Spleen (tissue), 13 donors: ENCODE measurements around the gene ZNF836. TPM values are rescaled to one million over a fixed set of nuclear protein-coding genes. Genes with fewer than 3 reads are reported as not detected.

Source experiments
- DNase-seq: peaks from one replicate; pipeline ENCODE4 v3.0.0-alpha.2; 2020
- H3K27ac ChIP-seq, 8 donors: fragments of 200-600 bp; sonication (generic) in 7 of 8; 1 replicate in 4 of 8; 2 replicates in 4 of 8; pipeline versions ENCODE4 v1.5.0 to v1.8.0; 2016 to 2021; ENCODE audit warnings: inconsistent platforms in 4 of 8, mild to moderate bottlenecking in 4 of 8, moderate library complexity in 1 of 8
- H3K27me3 ChIP-seq, 7 donors: fragments of 200-600 bp; sonication (generic) in 6 of 7; replicated peaks in 1 of 7; 1 replicate in 4 of 7; 2 replicates in 3 of 7; pipeline versions ENCODE4 v1.5.0 to v1.8.0; 2016 to 2021; ENCODE audit warnings: inconsistent platforms in 3 of 7, mild to moderate bottlenecking in 1 of 7
- H3K36me3 ChIP-seq, 6 donors: fragments of 200-600 bp; sonication (generic) in 5 of 6; 1 replicate in 4 of 6; 2 replicates in 2 of 6; pipeline versions ENCODE4 v1.5.0 to v1.8.0; 2016 to 2021; ENCODE audit warnings: inconsistent platforms in 2 of 6
- H3K4me1 ChIP-seq, 6 donors: fragments of 200-600 bp; sonication (generic) in 5 of 6; 1 replicate in 3 of 6; 2 replicates in 3 of 6; pipeline versions ENCODE4 v1.5.0 to v1.8.0; 2016 to 2021; ENCODE audit warnings: inconsistent platforms in 3 of 6
- H3K4me3 ChIP-seq, 8 donors: fragments of 200-600 bp; sonication (generic) in 7 of 8; 1 replicate in 4 of 8; 2 replicates in 4 of 8; pipeline versions ENCODE4 v1.5.0 to v1.8.0; 2016 to 2021; ENCODE audit warnings: inconsistent platforms in 4 of 8, mild to moderate bottlenecking in 4 of 8, moderate library complexity in 2 of 8
- H3K9me3 ChIP-seq, 8 donors: fragments of 200-600 bp; sonication (generic) in 7 of 8; 1 replicate in 4 of 8; 2 replicates in 4 of 8; pipeline versions ENCODE4 v1.5.0 to v1.8.0; 2016 to 2021; ENCODE audit warnings: inconsistent platforms in 4 of 8
- CTCF ChIP-seq, 11 experiments: fragments of 200-600 bp in 7 of 11; fragments of 450-650 bp in 4 of 11; sonication (generic) in 4 of 11; IDR thresholded peaks in 8 of 11; conservative IDR thresholded peaks in 3 of 11; 1 replicate in 7 of 11; 2 replicates in 4 of 11; pipeline versions ENCODE4 v1.4.0 to v1.8.0; 2016 to 2021; ENCODE audit warnings: antibody characterized with exemption in 11 of 11, inconsistent platforms in 4 of 11, mild to moderate bottlenecking in 1 of 11
- POLR2A ChIP-seq, 3 donors: fragments of 450-650 bp; IDR thresholded peaks; one replicate each; pipeline ENCODE4 v1.5.1; 2017; ENCODE audit warnings: antibody characterized with exemption in 3 of 3, mild to moderate bottlenecking in 1 of 3
- POLR2AphosphoS5 ChIP-seq, 3 donors: sonication (generic); formaldehyde crosslinking; IDR thresholded peaks; one replicate each; pipeline ENCODE4 v1.5.1; 2017; ENCODE audit warnings: antibody characterized with exemption in 3 of 3
- WGBS, 5 donors: extraction: QIAGEN DNeasy Blood & Tissue Kit in 3 of 5; methylation state at CpG; one replicate each; pipeline versions ENCODE4 v1.1.5 to v1.1.7; 2013 to 2018; 5-methylcytosine and 5-hydroxymethylcytosine counted together
- intact Hi-C: fragments of 100-400 bp; cut with DNase I; formaldehyde crosslinking; loops from one replicate; pipeline ENCODE4 v1.15.0; 2023; ENCODE audit warnings: low total_unique reads
- long read RNA-seq, 2 donors: transcript quantifications; one replicate each; lab custom pipeline, GENCODE V29; 2026
- polyA plus RNA-seq, 3 donors: library from polyadenylated mRNA; stranded (reverse); fragments of 200-250 nt; gene quantifications; one replicate each; pipeline ENCODE4 v1.2.1, GENCODE V29; 2013
- total RNA-seq, 7 donors: library from RNA; depleted of rRNA in 3 of 7; stranded (reverse); fragments of >200 nt in 3 of 7; fragmentation: NEBNext Ultra II Directional in 4 of 7; extraction: Animal tissue kit (Norgen Biotek cat#: 25700) in 4 of 7; gene quantifications; one replicate each; pipeline versions ENCODE4 v1.1.0 to v1.2.1, GENCODE V29; 2016 to 2021
- donor health status: healthy with polysubstance abuse.
- donor health status: DM: no; HTN: no; CAD: no; lungs with moderate emphysema.
- donor health status: DM: no; HTN: no; CAD: no.
- donor health status: Bipolar disorder and iron deficiency.
- donor health status: healthy.
- donor health status: DM: no; HTN: no; CAD: no.
- donor health status: DM: yes; HTN: yes; CAD: no.

Gene ZNF836
- total RNA-seq (10 to 100 TPM; 16.7 to 26.8 (median 21.0) TPM), polyA plus RNA-seq (1 to 10 TPM; 4.9 to 7.6 (median 7.3) TPM)
- long read RNA-seq, donor 1, result 0 reads
- long read RNA-seq, donor 2, partial matches to known transcripts, result 0 of 1 reads
- long read RNA-seq, donor 2, other reads (novel, unspliced or antisense), result 0 of 1 reads

GRCh38 chr19:52171321-52172169, at the start of gene ZNF836:
TSS of gene ZNF836 (minus strand) at chr19:52171621. CDS start at chr19:52168072, 3,549 bp downstream.
- H3K4me3 ChIP-seq, result peak within 1 kb of the TSS; percentile 56 to 89 (median 78)
- H3K27ac ChIP-seq, result peak within 1 kb of the TSS; percentile 85 to 94 (median 91)
- peaks cover 0 to 31% (median 23%) of the 10 kb centered on the region in 6 donors for H3K36me3 ChIP-seq
- peaks cover 0 to 30% (median 25%) of the 10 kb centered on the region in 6 donors for H3K4me1 ChIP-seq
- no peaks in the 10 kb centered on the region for H3K27me3 ChIP-seq
- TF ChIP-seq POLR2A (IDR thresholded peaks at IDR 0.05) (no peak), CTCF (IDR thresholded peaks at IDR 0.05 in 8 of 11, conservative IDR thresholded peaks at IDR 0.05 in 3 of 11) (peak in 1 of 11 experiments; percentile 13), POLR2AphosphoS5 (IDR thresholded peaks at IDR 0.05) (peak; percentile 76 to 80 (median 78))
- peak; percentile 96 for DNase-seq
- intact Hi-C loops, result no loop called here
- H3K9me3 ChIP-seq, result peaks cover 0 to 5% (median 0%) of the 10 kb centered on the region in 8 donors
- WGBS, 5 donors, result 6 to 9% (median 8%) methylated on average over 35 to 37 of the region's 37 CpGs

GRCh38 chr19:52221031-52221430, 49.6 kb upstream of the ZNF836 start:
- intact Hi-C loops, result no loop called here
- Histone ChIP-seq H3K4me3 (no peak overlapping the region), H3K9me3 (no peaks in the 10 kb centered on the region), H3K27me3 (no peaks in the 10 kb centered on the region), H3K27ac (no peak overlapping the region), H3K36me3 (peaks cover 17 to 100% (median 100%) of the 10 kb centered on the region in 6 donors), H3K4me1 (no peaks in the 10 kb centered on the region)
- no peak for DNase-seq
- 97 to 100% (median 98%) methylated on average over 6 of the region's 6 CpGs for WGBS, 5 donors
- TF ChIP-seq POLR2AphosphoS5 (IDR thresholded peaks at IDR 0.05), result peak in 1 of 3 donors; percentile 30
- TF ChIP-seq CTCF (IDR thresholded peaks at IDR 0.05 in 8 of 11, conservative IDR thresholded peaks at IDR 0.05 in 3 of 11), result no peak
- TF ChIP-seq POLR2A (IDR thresholded peaks at IDR 0.05), result no peak

GRCh38 chr19:52219611-52220010, 48.2 kb upstream of the ZNF836 start:
- no peak for DNase-seq
- Histone ChIP-seq H3K36me3 (peaks cover 27 to 100% (median 100%) of the 10 kb centered on the region in 6 donors), H3K9me3 (no peaks in the 10 kb centered on the region), H3K4me3 (no peak overlapping the region), H3K27ac (no peak overlapping the region), H3K27me3 (no peaks in the 10 kb centered on the region), H3K4me1 (no peaks in the 10 kb centered on the region)
- WGBS, 5 donors, result 94 to 98% (median 97%) methylated on average over 8 of the region's 8 CpGs
- intact Hi-C loops, result no loop called here
- TF ChIP-seq CTCF (IDR thresholded peaks at IDR 0.05 in 8 of 11, conservative IDR thresholded peaks at IDR 0.05 in 3 of 11) (no peak), POLR2AphosphoS5 (IDR thresholded peaks at IDR 0.05) (peak in 1 of 3 donors; percentile 49)

GRCh38 chr19:52217576-52217975, 46.2 kb upstream of the ZNF836 start:
- H3K4me1 ChIP-seq, result no peaks in the 10 kb centered on the region
- no peaks in the 10 kb centered on the region for H3K27me3 ChIP-seq
- H3K27ac ChIP-seq, result no peak overlapping the region
- H3K9me3 ChIP-seq, result no peaks in the 10 kb centered on the region
- TF ChIP-seq POLR2AphosphoS5 (IDR thresholded peaks at IDR 0.05), result no peak
- no peak for TF ChIP-seq CTCF (IDR thresholded peaks at IDR 0.05 in 8 of 11, conservative IDR thresholded peaks at IDR 0.05 in 3 of 11)
- no peak for TF ChIP-seq POLR2A (IDR thresholded peaks at IDR 0.05)
- WGBS, 5 donors, result 90 to 93% (median 91%) methylated on average over 5 of the region's 5 CpGs
- intact Hi-C loops, result no loop called here
- H3K4me3 ChIP-seq, result no peak overlapping the region
- peaks cover 27 to 100% (median 100%) of the 10 kb centered on the region in 6 donors for H3K36me3 ChIP-seq
- no peak for DNase-seq
